ENCODE measurements around the gene SIPA1.

- TF ChIP-seq POLR2AphosphoS5 (IDR thresholded peaks at IDR 0.05; ENCODE audit: low read depth, low read length) (no peak), TAF1 (IDR thresholded peaks at IDR 0.05; ENCODE audit: low read depth, low read length) (no peak), PAX5 (IDR thresholded peaks at IDR 0.05; ENCODE audit: insufficient read depth, low read length, severe bottlenecking) (no peak), POLR2A (IDR thresholded peaks at IDR 0.05; ENCODE audit: low read depth, low read length) (no peak), SPI1 (IDR thresholded peaks at IDR 0.05; ENCODE audit: low read depth, low read length) (no peak), POU2F2 (IDR thresholded peaks at IDR 0.05; ENCODE audit: low read depth, low read length) (no peak)
Measured at GRCh38 chr11:65591939-65592857, 45.7 kb upstream of the SIPA1 start.
